SH-SY5Y (cell line): ENCODE data around the gene RAPGEF5.

Source experiments
- GATA2 ChIP-seq: IDR thresholded peaks from 2 replicates; pipeline ENCODE4 v1.6.1; 2011; ENCODE audit warnings: mild to moderate bottlenecking, low read depth, low read length
- GATA3 ChIP-seq: IDR thresholded peaks from 2 replicates; pipeline ENCODE4 v1.6.1; 2011; ENCODE audit warnings: low read depth, mild to moderate bottlenecking, low read length, moderate library complexity

- TF ChIP-seq GATA3: no peak
- TF ChIP-seq GATA2: no peak
Observed at GRCh38 chr7:22090107-22090506, 266.8 kb downstream of the RAPGEF5 start.
